Neural progenitor cell (in vitro differentiated cells): ENCODE data around the gene ARHGAP8. TPM values are rescaled to one million over a fixed set of nuclear protein-coding genes. Genes with fewer than 3 reads are reported as not detected.
A peak's percentile ranks its signal among the peaks of the same experiment; 100 is the strongest.

ENCODE experiments used
- DNase-seq: peaks from one replicate; pipeline ENCODE4 v3.0.0-alpha.2; 2016; ENCODE audit warnings: low spot score
- H2AFZ ChIP-seq: fragments of 200-600 bp; sonication (generic); replicated peaks from 2 replicates; pipeline ENCODE4 v1.6.1; 2016; ENCODE audit warnings: antibody characterized with exemption
- H3F3A ChIP-seq: fragments of 200-600 bp; sonication (generic); 2 replicates; pipeline ENCODE4 v1.6.1; 2016; ENCODE audit warnings: antibody characterized with exemption, low read depth
- H3K27ac ChIP-seq: fragments of 200-600 bp; sonication (generic); 2 replicates; pipeline ENCODE4 v1.5.1; 2016; ENCODE audit warnings: mild to moderate bottlenecking
- H3K27me3 ChIP-seq: fragments of 200-600 bp; sonication (generic); 2 replicates; pipeline ENCODE4 v1.6.1; 2016; ENCODE audit warnings: mild to moderate bottlenecking, moderate library complexity
- H3K36me3 ChIP-seq: fragments of 200-600 bp; sonication (generic); 2 replicates; pipeline ENCODE4 v1.5.1; 2016
- H3K4me1 ChIP-seq: fragments of 200-600 bp; sonication (generic); 2 replicates; pipeline ENCODE4 v1.6.1; 2016; ENCODE audit warnings: mixed run types
- H3K4me2 ChIP-seq: fragments of 200-600 bp; sonication (generic); 2 replicates; pipeline ENCODE4 v1.6.1; 2016
- H3K4me3 ChIP-seq: fragments of 200-600 bp; sonication (generic); 2 replicates; pipeline ENCODE4 v1.5.1; 2016
- H3K79me2 ChIP-seq: fragments of 200-600 bp; sonication (generic); 2 replicates; pipeline ENCODE4 v1.6.1; 2016; ENCODE audit warnings: low read depth
- H3K9ac ChIP-seq: fragments of 200-600 bp; sonication (generic); 2 replicates; pipeline ENCODE4 v1.6.1; 2016
- H3K9me3 ChIP-seq: fragments of 200-600 bp; sonication (generic); 2 replicates; pipeline ENCODE4 v1.5.1; 2016; ENCODE audit warnings: low read depth
- H4K20me1 ChIP-seq: fragments of 200-600 bp; sonication (generic); 2 replicates; pipeline ENCODE4 v1.6.1; 2016; ENCODE audit warnings: low read depth
- H3K27ac Mint-ChIP-seq: 3 replicates; pipeline ENCODE4 v1.8.0; 2021; ENCODE audit warnings: mixed read lengths
- H3K27me3 Mint-ChIP-seq: 2 replicates; pipeline ENCODE4 v1.8.0; 2022; ENCODE audit warnings: low read depth, mild to moderate bottlenecking, inconsistent platforms, moderate library complexity, mixed read lengths; ENCODE audit not compliant: insufficient read depth
- H3K36me3 Mint-ChIP-seq: 3 replicates; pipeline ENCODE4 v1.8.0; 2021; ENCODE audit warnings: mixed read lengths
- H3K4me1 Mint-ChIP-seq: 3 replicates; pipeline ENCODE4 v1.8.0; 2021; ENCODE audit warnings: mixed read lengths
- H3K4me3 Mint-ChIP-seq: 3 replicates; pipeline ENCODE4 v1.8.0; 2021; ENCODE audit warnings: mild to moderate bottlenecking, moderate library complexity, mixed read lengths
- H3K9me3 Mint-ChIP-seq: 3 replicates; pipeline ENCODE4 v1.8.0; 2020; ENCODE audit warnings: mixed read lengths
- CTCF ChIP-seq: fragments of 200-600 bp; sonication (generic); IDR thresholded peaks from 2 replicates; pipeline ENCODE4 v1.5.1; 2017; ENCODE audit warnings: antibody characterized with exemption, mild to moderate bottlenecking
- EZH2 ChIP-seq: fragments of 200-600 bp; sonication (generic); IDR thresholded peaks from 2 replicates; pipeline ENCODE4 v1.6.1; 2017; ENCODE audit warnings: antibody characterized with exemption, mild to moderate bottlenecking, moderate library complexity
- EZH2phosphoT487 ChIP-seq: fragments of 200-600 bp; sonication (generic); IDR thresholded peaks from 2 replicates; pipeline ENCODE4 v1.6.1; 2017; ENCODE audit warnings: antibody characterized with exemption
- total RNA-seq: library from RNA; depleted of rRNA; stranded (reverse); fragments of >200 nt; gene quantifications from 2 replicates; pipeline ENCODE4 v1.2.3, GENCODE V29; 2015; ENCODE audit warnings: low replicate concordance

The ARHGAP8 gene
- total RNA-seq, 1 donor from 2014 or later, result 3.0 TPM

- Mint-ChIP-seq H3K27ac (no peak overlapping the region), H3K27me3 (peaks cover 4% of the 10 kb centered on the region), H3K9me3 (peaks cover 9% of the 10 kb centered on the region), H3K36me3 (no peaks in the 10 kb centered on the region), H3K4me3 (no peak overlapping the region), H3K4me1 (no peaks in the 10 kb centered on the region)
- H3K4me2 ChIP-seq, result no peak overlapping the region
- no peak overlapping the region for H3K4me3 ChIP-seq
- H3F3A ChIP-seq, result no peaks in the 10 kb centered on the region
- TF ChIP-seq EZH2, result no peak
- TF ChIP-seq CTCF, result peak; percentile 63
- no peaks in the 10 kb centered on the region for H3K36me3 ChIP-seq
- H2AFZ ChIP-seq, result no peak overlapping the region
- no peaks in the 10 kb centered on the region for H3K4me1 ChIP-seq
- no peaks in the 10 kb centered on the region for H4K20me1 ChIP-seq
- no peaks in the 10 kb centered on the region for H3K79me2 ChIP-seq
- peak; percentile 60 for DNase-seq
- H3K27me3 ChIP-seq, result no peaks in the 10 kb centered on the region
- no peak overlapping the region for H3K27ac ChIP-seq
- no peak overlapping the region for H3K9ac ChIP-seq
- no peaks in the 10 kb centered on the region for H3K9me3 ChIP-seq
These were observed 75.8 kb downstream of the ARHGAP8 start for GRCh38 chr22:44828193-44828592.

DNA sequence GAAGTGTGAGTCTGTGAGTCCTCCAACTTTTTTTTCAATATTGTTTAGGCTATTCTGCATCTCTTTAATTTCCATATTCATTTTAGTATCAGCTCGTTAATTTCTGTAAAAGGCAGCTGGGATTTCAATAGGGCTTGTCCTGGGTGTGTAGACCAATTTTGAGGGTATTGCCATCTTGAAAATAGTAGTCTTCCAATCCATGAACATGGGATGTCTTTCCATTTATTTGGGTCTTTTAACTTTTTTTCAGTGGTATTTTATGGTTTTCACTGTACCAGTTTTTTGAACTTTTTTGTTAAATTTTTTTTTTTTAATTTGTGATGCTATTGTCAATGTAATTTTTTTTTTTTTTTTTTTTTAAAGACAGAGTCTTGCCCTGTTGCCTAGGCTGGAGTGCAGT lies 79.5 kb downstream of the ARHGAP8 start:
- no peak overlapping the region for H3K27ac Mint-ChIP-seq
- no peaks in the 10 kb centered on the region for H3K4me1 ChIP-seq
- DNase-seq, result no peak
- peaks cover 4% of the 10 kb centered on the region for H3K27me3 Mint-ChIP-seq
- H3K4me1 Mint-ChIP-seq, result no peaks in the 10 kb centered on the region
- no peak for TF ChIP-seq EZH2
- TF ChIP-seq CTCF, result no peak
- TF ChIP-seq EZH2phosphoT487, result no peak
- no peak overlapping the region for H3K9ac ChIP-seq
- H3K4me3 ChIP-seq, result no peak overlapping the region
- no peaks in the 10 kb centered on the region for H4K20me1 ChIP-seq
- no peaks in the 10 kb centered on the region for H3K79me2 ChIP-seq
- no peak overlapping the region for H3K4me2 ChIP-seq
- peaks cover 21% of the 10 kb centered on the region for H3K9me3 Mint-ChIP-seq
- H3K27ac ChIP-seq, result no peak overlapping the region
- H2AFZ ChIP-seq, result no peak overlapping the region
- H3K36me3 ChIP-seq, result no peaks in the 10 kb centered on the region
- H3K36me3 Mint-ChIP-seq, result no peaks in the 10 kb centered on the region
- H3K9me3 ChIP-seq, result peaks cover 4% of the 10 kb centered on the region
- H3K4me3 Mint-ChIP-seq, result no peak overlapping the region
- H3K27me3 ChIP-seq, result no peaks in the 10 kb centered on the region
- H3F3A ChIP-seq, result no peaks in the 10 kb centered on the region

DNA sequence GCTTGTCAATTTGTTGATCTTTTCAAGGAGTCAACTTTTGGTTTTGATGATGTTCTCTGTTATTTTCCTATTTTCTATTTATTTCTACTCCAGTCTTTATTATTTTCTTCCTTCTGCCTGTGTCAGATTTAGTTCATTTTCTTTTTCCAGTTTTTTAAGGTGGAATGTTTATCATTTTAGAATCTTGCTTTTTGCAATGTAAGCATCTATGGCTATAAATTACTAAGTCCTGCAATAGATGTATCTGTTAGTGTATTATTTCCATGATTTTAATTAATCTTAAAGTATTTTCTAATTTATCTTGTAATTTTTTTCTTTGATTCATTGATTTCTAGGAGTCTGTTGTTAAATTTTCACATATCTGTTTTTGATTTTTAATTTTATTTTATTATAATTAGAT lies 81.7 kb downstream of the ARHGAP8 start:
- Histone ChIP-seq H3K4me3 (no peak overlapping the region), H3K4me2 (no peak overlapping the region), H3K36me3 (no peaks in the 10 kb centered on the region), H3K27ac (no peak overlapping the region), H3K4me1 (no peaks in the 10 kb centered on the region), H3K79me2 (no peaks in the 10 kb centered on the region), H4K20me1 (no peaks in the 10 kb centered on the region), H3K9me3 (peaks cover 4% of the 10 kb centered on the region), H3K9ac (no peak overlapping the region), H2AFZ (no peak overlapping the region), H3F3A (no peaks in the 10 kb centered on the region), H3K27me3 (no peaks in the 10 kb centered on the region)
- H3K36me3 Mint-ChIP-seq, result no peaks in the 10 kb centered on the region
- no peaks in the 10 kb centered on the region for H3K27me3 Mint-ChIP-seq
- no peak overlapping the region for H3K27ac Mint-ChIP-seq
- TF ChIP-seq EZH2, result no peak
- TF ChIP-seq EZH2phosphoT487, result no peak
- no peak for TF ChIP-seq CTCF
- H3K9me3 Mint-ChIP-seq, result peaks cover 21% of the 10 kb centered on the region
- DNase-seq, result no peak
- H3K4me1 Mint-ChIP-seq, result peaks cover 5% of the 10 kb centered on the region
- H3K4me3 Mint-ChIP-seq, result no peak overlapping the region

GRCh38 chr22:44837481-44837880 lies 85.1 kb downstream of the ARHGAP8 start:
- peaks cover 15% of the 10 kb centered on the region for H3K9me3 Mint-ChIP-seq
- no peaks in the 10 kb centered on the region for H3K36me3 ChIP-seq
- DNase-seq, result no peak
- H3K4me1 Mint-ChIP-seq, result peaks cover 17% of the 10 kb centered on the region
- H3F3A ChIP-seq, result no peaks in the 10 kb centered on the region
- H3K36me3 Mint-ChIP-seq, result no peaks in the 10 kb centered on the region
- no peaks in the 10 kb centered on the region for H3K4me1 ChIP-seq
- no peaks in the 10 kb centered on the region for H3K27me3 ChIP-seq
- no peaks in the 10 kb centered on the region for H4K20me1 ChIP-seq
- H3K79me2 ChIP-seq, result no peaks in the 10 kb centered on the region
- H3K27ac ChIP-seq, result no peak overlapping the region
- H3K27me3 Mint-ChIP-seq, result peaks cover 2% of the 10 kb centered on the region
- peaks cover 4% of the 10 kb centered on the region for H3K9me3 ChIP-seq
- no peak overlapping the region for H2AFZ ChIP-seq
- TF ChIP-seq EZH2phosphoT487 (no peak), EZH2 (no peak), CTCF (no peak)
- no peak overlapping the region for H3K4me3 ChIP-seq
- no peak overlapping the region for H3K4me2 ChIP-seq
- no peak overlapping the region for H3K4me3 Mint-ChIP-seq
- no peak overlapping the region for H3K9ac ChIP-seq
- H3K27ac Mint-ChIP-seq, result no peak overlapping the region
